NT2/D1 (cell line): ENCODE measurements around the gene ARIH2.

Experiments used
- SUZ12 ChIP-seq: IDR thresholded peaks from 2 replicates; pipeline ENCODE4 v1.6.1; 2011; ENCODE audit not compliant: insufficient read length, insufficient read depth; ENCODE audit errors: extremely low read depth
- YY1 ChIP-seq: IDR thresholded peaks from 2 replicates; pipeline ENCODE4 v1.6.1; 2011; ENCODE audit not compliant: insufficient read length, insufficient read depth
- ZNF274 ChIP-seq: IDR thresholded peaks from 2 replicates; pipeline ENCODE4 v1.6.1; 2011; ENCODE audit warnings: mild to moderate bottlenecking, low read depth, low read length

DNA sequence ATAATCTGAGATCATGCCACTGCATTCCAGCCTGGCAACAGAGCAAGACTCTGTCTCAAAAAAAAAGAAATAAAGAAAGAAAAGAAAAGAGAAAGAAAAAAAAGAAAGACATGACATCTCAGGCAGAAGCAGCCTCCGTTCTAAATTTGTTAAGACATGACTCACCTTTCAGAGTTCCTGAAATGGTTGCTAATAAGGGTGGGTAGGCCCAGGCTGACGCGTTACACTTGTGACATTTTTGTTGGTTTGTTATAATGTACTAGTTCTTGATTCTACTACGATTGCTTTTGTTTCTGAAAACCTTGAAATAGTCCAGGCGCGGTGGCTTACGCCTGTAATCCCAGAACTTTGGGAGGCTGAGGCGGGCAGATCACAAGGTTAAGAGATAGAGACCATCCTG is 41.0 kb upstream of the ARIH2 start:
- TF ChIP-seq YY1 (no peak), ZNF274 (no peak), SUZ12 (no peak)
